ENCODE measurements around the gene RBM18. TPM values are rescaled to one million over a fixed set of nuclear protein-coding genes. Genes with fewer than 3 reads are reported as not detected.

RBM18 gene
- total and polyA plus RNA-seq, 2 of the 4 experiments (the other 2 are of a cell fraction): 8.4 to 15.6 TPM

DNA sequence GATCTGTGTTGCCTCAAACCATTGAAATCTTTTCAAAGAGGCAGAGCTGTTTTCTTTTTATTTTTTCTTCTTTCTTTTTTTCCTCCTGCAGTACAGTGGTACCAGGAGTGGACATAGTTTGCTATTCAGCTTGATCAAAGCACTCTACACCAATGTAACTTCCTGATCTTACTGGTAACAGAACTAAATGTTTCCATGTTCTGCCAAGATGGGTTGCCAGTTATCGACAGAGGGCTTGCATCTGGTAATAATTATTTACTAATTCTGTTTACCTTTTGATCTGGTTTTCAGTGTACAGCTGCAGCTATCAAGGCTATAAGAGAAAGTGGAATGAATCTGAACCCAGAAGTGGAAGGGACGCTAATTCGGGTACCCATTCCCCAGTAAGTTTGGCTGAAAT is 26.8 kb upstream of the RBM18 start:
- peaks cover 11 to 21% of the 10 kb centered on the region in 2 experiments; a peak in 3 of 4 replicates for H3K79me1 ChIP-seq (ENCODE audit: low read depth in 1 of 2, low read length in 2 of 2)
- no peak overlapping the region for H4K91ac ChIP-seq (ENCODE audit: insufficient read depth, low read depth, low read length)
- H2BK120ac ChIP-seq (ENCODE audit: low read depth, low read length): no peak overlapping the region
- H3K4me2 ChIP-seq (ENCODE audit: low read depth, low read length): no peak overlapping the region
- no peak overlapping the region for H3K27ac ChIP-seq (ENCODE audit: insufficient read depth, low read length)
- intact Hi-C loops (cut with micrococcal nuclease) (loop anchor here (5.0 kb wide), 1 partner anchor 49 kb away; no protein-coding TSS in a partner anchor), dilution Hi-C loops (cut with HindIII; ENCODE audit: low sequenced_read_pairs, unreplicated experiment) (no loop called here), in situ Hi-C loops (cut with MboI; ENCODE audit: low sequenced_read_pairs) (no loop called here)
- no peak overlapping the region for H3K4me3 ChIP-seq (ENCODE audit: insufficient read depth, low read depth, low read length)
- H3K14ac ChIP-seq (replicated peaks; ENCODE audit: low read depth, low read length): no peak overlapping the region
- no peak overlapping the region for H2AK5ac ChIP-seq (ENCODE audit: low read depth, low read length)
- H3K4me1 ChIP-seq (ENCODE audit: control insufficient read depth, insufficient read depth, low read length): peaks cover 3% of the 10 kb centered on the region
- no peak overlapping the region for H3K56ac ChIP-seq (ENCODE audit: extremely low read depth, insufficient read depth, low read length)
- no peak overlapping the region for H2AFZ ChIP-seq (replicated peaks; ENCODE audit: low read length, poor library complexity)
- H2AK9ac ChIP-seq (replicated peaks; ENCODE audit: low read depth, low read length, poor library complexity): no peak overlapping the region
- H3K9me3 ChIP-seq (ENCODE audit: control insufficient read depth, insufficient read depth, low read length): no peaks in the 10 kb centered on the region
- ChIA-PET CTCF (no interaction called here), POLR2A (ENCODE audit: unreplicated experiment) (no interaction called here)
- no peak overlapping the region for H3K4ac ChIP-seq (ENCODE audit: low read depth, low read length)
- no peak overlapping the region for H2BK20ac ChIP-seq (ENCODE audit: low read depth, low read length)
- H3K9ac ChIP-seq (ENCODE audit: low read depth, low read length): no peak overlapping the region
- no CpG with 5 or more reads among the region's 3 CpGs for WGBS, 2 experiments (ENCODE audit: extremely low coverage in 2 of 2, insufficient read length in 1 of 2)
- no peak overlapping the region for H2BK15ac ChIP-seq (ENCODE audit: low read depth, low read length)
- H4K5ac ChIP-seq (ENCODE audit: low read depth, low read length): no peak overlapping the region
- no peak overlapping the region for H3K18ac ChIP-seq (ENCODE audit: low read depth, low read length)
- DNase-seq: no peak
- H4K8ac ChIP-seq (ENCODE audit: low read depth in 2 of 2, low read length in 2 of 2): no peak overlapping the region
- TF ChIP-seq MAFK (IDR thresholded peaks at IDR 0.05; ENCODE audit: low read depth, low read length): no peak
- TF ChIP-seq, protein P1, sequence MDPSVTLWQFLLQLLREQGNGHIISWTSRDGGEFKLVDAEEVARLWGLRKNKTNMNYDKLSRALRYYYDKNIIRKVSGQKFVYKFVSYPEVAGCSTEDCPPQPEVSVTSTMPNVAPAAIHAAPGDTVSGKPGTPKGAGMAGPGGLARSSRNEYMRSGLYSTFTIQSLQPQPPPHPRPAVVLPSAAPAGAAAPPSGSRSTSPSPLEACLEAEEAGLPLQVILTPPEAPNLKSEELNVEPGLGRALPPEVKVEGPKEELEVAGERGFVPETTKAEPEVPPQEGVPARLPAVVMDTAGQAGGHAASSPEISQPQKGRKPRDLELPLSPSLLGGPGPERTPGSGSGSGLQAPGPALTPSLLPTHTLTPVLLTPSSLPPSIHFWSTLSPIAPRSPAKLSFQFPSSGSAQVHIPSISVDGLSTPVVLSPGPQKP (IDR thresholded peaks at IDR 0.05; ENCODE audit: borderline replicate concordance, low read depth, low read length): no peak
- no peak for TF ChIP-seq POLR2A (IDR thresholded peaks at IDR 0.05; ENCODE audit: low read depth, low read length)
- no peak for TF ChIP-seq MAZ (IDR thresholded peaks at IDR 0.05; ENCODE audit: borderline replicate concordance, low read depth, low read length)
- no peak for TF ChIP-seq RCOR1 (IDR thresholded peaks at IDR 0.05; ENCODE audit: insufficient replicate concordance, low read length)
- TF ChIP-seq CEBPB (IDR thresholded peaks at IDR 0.05; ENCODE audit: low read depth, low read length): no peak
- TF ChIP-seq NFE2L2 (IDR thresholded peaks at IDR 0.05; ENCODE audit: low read depth, low read length): no peak
- TF ChIP-seq, protein P2, sequence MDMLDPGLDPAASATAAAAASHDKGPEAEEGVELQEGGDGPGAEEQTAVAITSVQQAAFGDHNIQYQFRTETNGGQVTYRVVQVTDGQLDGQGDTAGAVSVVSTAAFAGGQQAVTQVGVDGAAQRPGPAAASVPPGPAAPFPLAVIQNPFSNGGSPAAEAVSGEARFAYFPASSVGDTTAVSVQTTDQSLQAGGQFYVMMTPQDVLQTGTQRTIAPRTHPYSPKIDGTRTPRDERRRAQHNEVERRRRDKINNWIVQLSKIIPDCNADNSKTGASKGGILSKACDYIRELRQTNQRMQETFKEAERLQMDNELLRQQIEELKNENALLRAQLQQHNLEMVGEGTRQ (IDR thresholded peaks at IDR 0.05; ENCODE audit: low read depth, low read length): no peak
- no peak for TF ChIP-seq RAD21 (IDR thresholded peaks at IDR 0.05; ENCODE audit: low read length)
- TF ChIP-seq BHLHE40 (IDR thresholded peaks at IDR 0.05; ENCODE audit: low read depth, low read length): no peak
- no peak for TF ChIP-seq CHD1 (IDR thresholded peaks at IDR 0.05; ENCODE audit: low read depth, low read length)
- TF ChIP-seq RFX5 (IDR thresholded peaks at IDR 0.05; ENCODE audit: low read depth, low read length): no peak
- no peak for TF ChIP-seq MXI1 (IDR thresholded peaks at IDR 0.05; ENCODE audit: borderline replicate concordance, low read depth, low read length)
- no peak for TF ChIP-seq FOS (IDR thresholded peaks at IDR 0.05; ENCODE audit: low read depth, low read length)
- TF ChIP-seq, protein P3, sequence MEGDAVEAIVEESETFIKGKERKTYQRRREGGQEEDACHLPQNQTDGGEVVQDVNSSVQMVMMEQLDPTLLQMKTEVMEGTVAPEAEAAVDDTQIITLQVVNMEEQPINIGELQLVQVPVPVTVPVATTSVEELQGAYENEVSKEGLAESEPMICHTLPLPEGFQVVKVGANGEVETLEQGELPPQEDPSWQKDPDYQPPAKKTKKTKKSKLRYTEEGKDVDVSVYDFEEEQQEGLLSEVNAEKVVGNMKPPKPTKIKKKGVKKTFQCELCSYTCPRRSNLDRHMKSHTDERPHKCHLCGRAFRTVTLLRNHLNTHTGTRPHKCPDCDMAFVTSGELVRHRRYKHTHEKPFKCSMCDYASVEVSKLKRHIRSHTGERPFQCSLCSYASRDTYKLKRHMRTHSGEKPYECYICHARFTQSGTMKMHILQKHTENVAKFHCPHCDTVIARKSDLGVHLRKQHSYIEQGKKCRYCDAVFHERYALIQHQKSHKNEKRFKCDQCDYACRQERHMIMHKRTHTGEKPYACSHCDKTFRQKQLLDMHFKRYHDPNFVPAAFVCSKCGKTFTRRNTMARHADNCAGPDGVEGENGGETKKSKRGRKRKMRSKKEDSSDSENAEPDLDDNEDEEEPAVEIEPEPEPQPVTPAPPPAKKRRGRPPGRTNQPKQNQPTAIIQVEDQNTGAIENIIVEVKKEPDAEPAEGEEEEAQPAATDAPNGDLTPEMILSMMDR (conservative IDR thresholded peaks at IDR 0.05; ENCODE audit: low read depth, low read length): no peak
- TF ChIP-seq SMC3 (IDR thresholded peaks at IDR 0.05; ENCODE audit: low read depth, low read length): no peak
- peaks cover 19% of the 10 kb centered on the region for H3K36me3 ChIP-seq (ENCODE audit: control insufficient read depth, insufficient read depth, low read length)
- ATAC-seq (ENCODE audit: low read depth): no peak
- H3K27me3 ChIP-seq (ENCODE audit: control insufficient read depth, insufficient read depth, low read length): no peaks in the 10 kb centered on the region
- BruUV-seq (replicated peaks): no TSS peak
- H4K20me1 ChIP-seq (ENCODE audit: insufficient read depth, low read length): no peaks in the 10 kb centered on the region
- no peak overlapping the region for H3K23ac ChIP-seq (ENCODE audit: low read depth, low read length)
- no peak overlapping the region for H2BK5ac ChIP-seq (ENCODE audit: low read depth, low read length, poor library complexity, severe bottlenecking)
- peaks cover 4% of the 10 kb centered on the region; the same call in 1 of the 2 replicates for H3K9me1 ChIP-seq (ENCODE audit: insufficient read depth, low read length)

Measured in IMR-90 (cell line).